HG03095 (cell line): ENCODE results near the gene GIGYF2.
A peak's percentile ranks its signal among the peaks of the same experiment; 100 is the strongest.

Experiments
- ATAC-seq: cut with Tn5 transposase; IDR thresholded peaks from one replicate; pipeline ENCODE4 v1.9.1; 2021; ENCODE audit warnings: moderate library complexity; ENCODE audit not compliant: unreplicated experiment

GIGYF2 gene

GRCh38 chr2:232748038-232748437 is 50.9 kb downstream of the GIGYF2 start:
- no peak for ATAC-seq

GRCh38 chr2:232749331-232749730 is 52.2 kb downstream of the GIGYF2 start:
- no peak for ATAC-seq

- no peak for ATAC-seq
Measured at GRCh38 chr2:232750135-232750671, 53.1 kb downstream of the GIGYF2 start.

- ATAC-seq, result no peak
Measured at GRCh38 chr2:232757905-232758304, 60.8 kb downstream of the GIGYF2 start.

GRCh38 chr2:232761301-232761907 is 64.3 kb downstream of the GIGYF2 start:
- no peak for ATAC-seq

- ATAC-seq, result no peak
Measured at GRCh38 chr2:232767866-232768265, 70.7 kb downstream of the GIGYF2 start.

- ATAC-seq, result no peak
Measured at GRCh38 chr2:232770207-232770606, 73.1 kb downstream of the GIGYF2 start.

GRCh38 chr2:232771870-232772269 is 74.7 kb downstream of the GIGYF2 start:
- no peak for ATAC-seq

GRCh38 chr2:232772531-232772930 is 75.4 kb downstream of the GIGYF2 start:
- ATAC-seq, result peak; percentile 54

GRCh38 chr2:232773815-232774214 is 76.7 kb downstream of the GIGYF2 start:
- ATAC-seq, result no peak

- ATAC-seq, result no peak
Measured at GRCh38 chr2:232776435-232776834, 79.3 kb downstream of the GIGYF2 start, which contains the start of gene KCNJ13. Gene KCNJ13, minus strand, starts transcription at chr2:232776565. Its CDS starts 5,203 bp downstream, at chr2:232771362.

GRCh38 chr2:232777276-232777675 is 80.1 kb downstream of the GIGYF2 start:
- ATAC-seq, result no peak

- ATAC-seq, result no peak
Measured at GRCh38 chr2:232779465-232779864, 82.3 kb downstream of the GIGYF2 start.

- no peak for ATAC-seq
Measured at GRCh38 chr2:232779934-232780333, 82.8 kb downstream of the GIGYF2 start.

- peak; percentile 93 for ATAC-seq
Measured at GRCh38 chr2:232781765-232782164, 84.6 kb downstream of the GIGYF2 start.

- no peak for ATAC-seq
Measured at GRCh38 chr2:232783278-232783677, 86.1 kb downstream of the GIGYF2 start.

GRCh38 chr2:232787806-232788205 is 90.7 kb downstream of the GIGYF2 start:
- no peak for ATAC-seq

- no peak for ATAC-seq
Measured at GRCh38 chr2:232789082-232789481, 92.0 kb downstream of the GIGYF2 start.

- no peak for ATAC-seq
Measured at GRCh38 chr2:232791518-232791917, 94.4 kb downstream of the GIGYF2 start.

- no peak for ATAC-seq
Measured at GRCh38 chr2:232793271-232793670, 96.1 kb downstream of the GIGYF2 start.

- ATAC-seq, result no peak
Measured at GRCh38 chr2:232794981-232795380, 97.8 kb downstream of the GIGYF2 start.

GRCh38 chr2:232795920-232796319 is 98.8 kb downstream of the GIGYF2 start:
- no peak for ATAC-seq

- no peak for ATAC-seq
Measured at GRCh38 chr2:232798187-232798586, 101.1 kb downstream of the GIGYF2 start.
